Nephron (organoid): ENCODE measurements around the gene TIMM22.
A peak's percentile ranks its signal among the peaks of the same experiment; 100 is the strongest.
"Not testable (repeated sequence)": the region's sequence is repeated elsewhere in the genome, so short reads cannot be mapped to it uniquely, and the experiment has no call there.

Source experiments
- H3K27ac Mint-ChIP-seq, 3 experiments: 2 replicates each; pipeline ENCODE4 v1.8.0; 2020; ENCODE audit warnings: mixed read lengths in 3 of 3, mild to moderate bottlenecking in 2 of 3, moderate library complexity in 1 of 3
- H3K27me3 Mint-ChIP-seq: 2 replicates; pipeline ENCODE4 v1.8.0; 2021; ENCODE audit warnings: low read depth, mild to moderate bottlenecking, moderate library complexity, mixed read lengths
- H3K36me3 Mint-ChIP-seq: 2 replicates; pipeline ENCODE4 v1.8.0; 2020; ENCODE audit warnings: low read depth, mixed read lengths
- H3K4me1 Mint-ChIP-seq: 2 replicates; pipeline ENCODE4 v1.8.0; 2020; ENCODE audit warnings: mixed read lengths
- H3K4me3 Mint-ChIP-seq, 3 experiments: 2 replicates each; pipeline ENCODE4 v1.8.0; 2020; ENCODE audit warnings: mild to moderate bottlenecking in 3 of 3, mixed read lengths in 3 of 3, moderate library complexity in 2 of 3
- H3K9me3 Mint-ChIP-seq: 2 replicates; pipeline ENCODE4 v1.8.0; 2020; ENCODE audit warnings: mixed read lengths
- TF ChIP-seq, protein P1 (sequence below), 3 experiments: fragments of 200-600 bp; sonication (generic); IDR thresholded peaks; one replicate each; pipeline ENCODE4 v1.5.0; 2021; ENCODE audit warnings: antibody characterized with exemption in 3 of 3; ENCODE audit not compliant: unreplicated experiment in 3 of 3

The TIMM22 gene

GRCh38 chr17:987931-988330 lies 9.0 kb upstream of the TIMM22 start:
- Mint-ChIP-seq H3K27ac (no peak overlapping the region), H3K36me3 (no peaks in the 10 kb centered on the region), H3K4me1 (no peaks in the 10 kb centered on the region), H3K9me3 (no peaks in the 10 kb centered on the region), H3K27me3 (peaks cover 10% of the 10 kb centered on the region), H3K4me3 (no peak overlapping the region)
- TF ChIP-seq, protein P1, sequence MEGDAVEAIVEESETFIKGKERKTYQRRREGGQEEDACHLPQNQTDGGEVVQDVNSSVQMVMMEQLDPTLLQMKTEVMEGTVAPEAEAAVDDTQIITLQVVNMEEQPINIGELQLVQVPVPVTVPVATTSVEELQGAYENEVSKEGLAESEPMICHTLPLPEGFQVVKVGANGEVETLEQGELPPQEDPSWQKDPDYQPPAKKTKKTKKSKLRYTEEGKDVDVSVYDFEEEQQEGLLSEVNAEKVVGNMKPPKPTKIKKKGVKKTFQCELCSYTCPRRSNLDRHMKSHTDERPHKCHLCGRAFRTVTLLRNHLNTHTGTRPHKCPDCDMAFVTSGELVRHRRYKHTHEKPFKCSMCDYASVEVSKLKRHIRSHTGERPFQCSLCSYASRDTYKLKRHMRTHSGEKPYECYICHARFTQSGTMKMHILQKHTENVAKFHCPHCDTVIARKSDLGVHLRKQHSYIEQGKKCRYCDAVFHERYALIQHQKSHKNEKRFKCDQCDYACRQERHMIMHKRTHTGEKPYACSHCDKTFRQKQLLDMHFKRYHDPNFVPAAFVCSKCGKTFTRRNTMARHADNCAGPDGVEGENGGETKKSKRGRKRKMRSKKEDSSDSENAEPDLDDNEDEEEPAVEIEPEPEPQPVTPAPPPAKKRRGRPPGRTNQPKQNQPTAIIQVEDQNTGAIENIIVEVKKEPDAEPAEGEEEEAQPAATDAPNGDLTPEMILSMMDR (IDR thresholded peaks at IDR 0.05; ENCODE audit: unreplicated experiment in 3 of 3): no peak

DNA sequence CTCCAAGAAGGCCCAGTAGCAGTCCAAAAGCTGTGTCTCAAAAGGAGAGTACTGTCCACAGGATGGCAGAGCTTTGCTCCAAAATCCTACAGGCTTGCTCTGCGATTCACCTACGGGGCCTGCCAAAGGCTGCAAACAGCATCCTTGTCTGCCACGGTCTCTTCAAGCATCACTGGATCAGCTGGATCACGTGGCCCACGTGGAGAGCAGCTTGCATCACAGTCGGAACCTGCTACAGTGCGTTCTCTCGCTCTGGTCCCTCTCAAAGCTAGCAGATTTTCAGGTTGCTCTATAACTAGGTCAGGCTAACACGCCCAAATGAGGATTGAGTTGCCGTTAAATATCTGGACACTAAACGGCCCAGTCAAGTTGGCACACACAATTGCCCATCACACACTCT lies 8.4 kb upstream of the TIMM22 start:
- Mint-ChIP-seq H3K4me3 (no peak overlapping the region), H3K4me1 (no peaks in the 10 kb centered on the region)

GRCh38 chr17:992933-993332 lies 4.0 kb upstream of the TIMM22 start:
- TF ChIP-seq, protein P1 (IDR thresholded peaks at IDR 0.05; ENCODE audit: unreplicated experiment in 3 of 3): no peak
- Mint-ChIP-seq H3K36me3 (no peaks in the 10 kb centered on the region), H3K27ac (no peak overlapping the region), H3K4me3 (no peak overlapping the region), H3K4me1 (peaks cover 10% of the 10 kb centered on the region), H3K27me3 (peaks cover 11% of the 10 kb centered on the region), H3K9me3 (no peaks in the 10 kb centered on the region)

More for the DNA sequence above, 8.4 kb upstream of the TIMM22 start:
- H3K27ac Mint-ChIP-seq: no peak overlapping the region
- TF ChIP-seq, protein P1 (IDR thresholded peaks at IDR 0.05; ENCODE audit: unreplicated experiment in 3 of 3): no peak
- no peaks in the 10 kb centered on the region for H3K36me3 Mint-ChIP-seq
- no peaks in the 10 kb centered on the region for H3K9me3 Mint-ChIP-seq
- H3K27me3 Mint-ChIP-seq: peaks cover 10% of the 10 kb centered on the region

- peak overlapping the region in 1 of 3 experiments; percentile 42 for H3K4me3 Mint-ChIP-seq
These were observed 1.6 kb upstream of the TIMM22 start for GRCh38 chr17:995324-995723.

DNA sequence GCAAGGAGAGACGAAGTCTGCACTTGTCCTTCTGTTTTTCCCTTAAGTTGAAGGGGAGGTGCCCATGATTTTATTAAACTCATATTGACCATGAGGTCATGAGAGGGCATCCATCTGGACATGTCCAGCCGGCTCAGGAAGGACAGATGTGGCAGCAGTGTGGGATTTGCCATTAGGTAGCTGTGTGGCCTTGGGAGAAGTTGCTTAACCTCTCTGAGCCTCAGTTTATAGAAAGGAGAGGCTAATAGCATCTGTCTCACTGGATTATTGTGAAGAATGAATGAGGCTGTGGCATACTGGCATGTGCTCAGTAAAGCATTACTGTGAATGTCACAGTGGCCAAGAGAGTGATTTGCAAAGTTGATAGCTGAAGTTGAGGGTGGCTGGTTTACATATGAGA lies 1.2 kb downstream of the TIMM22 start:
- H3K27ac Mint-ChIP-seq: peak overlapping the region; percentile 82 to 100 (median 85)
- TF ChIP-seq, protein P1 (IDR thresholded peaks at IDR 0.05; ENCODE audit: unreplicated experiment in 3 of 3): no peak
- H3K27me3 Mint-ChIP-seq: peaks cover 4% of the 10 kb centered on the region
- no peaks in the 10 kb centered on the region for H3K9me3 Mint-ChIP-seq
- peaks cover 37% of the 10 kb centered on the region for H3K36me3 Mint-ChIP-seq
- H3K4me3 Mint-ChIP-seq: peak overlapping the region; percentile 97 to 100 (median 99)
- peaks cover 57% of the 10 kb centered on the region for H3K4me1 Mint-ChIP-seq

More at GRCh38 chr17:995324-995723, 1.6 kb upstream of the TIMM22 start:
- not testable (repeated sequence) for H3K9me3 Mint-ChIP-seq, H3K27ac Mint-ChIP-seq
- Mint-ChIP-seq H3K36me3 (peaks cover 12% of the 10 kb centered on the region), H3K4me1 (peaks cover 29% of the 10 kb centered on the region), H3K27me3 (peaks cover 11% of the 10 kb centered on the region)

DNA sequence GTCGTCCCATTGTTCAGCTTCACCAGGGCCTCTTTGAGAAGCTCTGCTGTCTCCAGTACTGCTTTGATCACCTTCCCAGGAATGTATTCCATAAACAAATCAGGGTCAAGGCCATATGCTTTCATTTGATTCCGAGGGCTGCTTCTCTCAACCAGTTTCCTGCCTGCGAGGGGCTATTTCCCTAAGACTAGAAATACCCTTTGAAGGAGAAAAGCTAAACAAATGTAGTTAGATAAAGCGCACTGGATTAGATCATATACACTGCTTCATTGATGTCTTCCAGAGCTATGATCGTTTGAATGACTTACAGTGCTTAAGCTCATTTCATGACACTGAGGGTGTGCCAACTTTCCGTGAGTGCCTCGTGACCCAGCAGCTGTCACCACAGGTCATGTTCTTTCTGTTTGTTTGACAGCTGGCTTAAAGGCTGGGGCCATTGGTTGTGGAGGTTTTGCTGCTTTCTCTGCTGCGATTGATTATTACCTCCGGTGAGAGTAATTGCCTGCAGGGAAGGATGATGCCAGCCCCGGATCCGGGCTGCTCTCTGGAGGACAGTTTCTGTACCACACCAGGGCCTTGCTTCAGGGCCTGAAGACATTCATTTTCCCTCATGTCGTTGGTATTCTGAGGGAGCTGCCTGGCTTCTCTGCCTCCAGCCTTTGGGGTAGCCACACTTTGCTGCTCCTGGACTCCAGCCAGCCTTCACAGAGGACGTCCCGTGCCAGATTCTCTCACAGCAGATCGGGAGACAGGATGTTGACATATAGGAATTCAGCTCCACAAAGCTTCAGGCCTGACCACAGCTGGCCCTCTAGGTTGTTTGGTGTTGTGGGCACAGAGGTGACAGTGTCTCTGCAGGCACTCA lies 3.9 kb downstream of the TIMM22 start:
- Mint-ChIP-seq H3K36me3 (peaks cover 52% of the 10 kb centered on the region), H3K9me3 (no peaks in the 10 kb centered on the region), H3K27me3 (no peaks in the 10 kb centered on the region), H3K4me3 (peak overlapping the region; percentile 4 to 67 (median 49)), H3K4me1 (peaks cover 72% of the 10 kb centered on the region), H3K27ac (peak overlapping the region; percentile 70 to 92 (median 77))
- TF ChIP-seq, protein P1 (IDR thresholded peaks at IDR 0.05; ENCODE audit: unreplicated experiment in 3 of 3): no peak
